BLaER1 (cell line): ENCODE data around the gene NPHP3.

ENCODE experiments used
- H3K27ac ChIP-seq: shearing (Covaris generic); formaldehyde crosslinking; 2 replicates; pipeline ENCODE4 v1.8.1; 2022
- H3K27me3 ChIP-seq: shearing (Covaris generic); formaldehyde crosslinking; 2 replicates; pipeline ENCODE4 v1.8.1; 2022
- H3K36me3 ChIP-seq: shearing (Covaris generic); formaldehyde crosslinking; 2 replicates; pipeline ENCODE4 v1.8.1; 2022
- H3K4me1 ChIP-seq: shearing (Covaris generic); formaldehyde crosslinking; 2 replicates; pipeline ENCODE4 v1.8.1; 2022
- H3K4me2 ChIP-seq: shearing (Covaris generic); formaldehyde crosslinking; 2 replicates; pipeline ENCODE4 v1.8.1; 2022
- H3K4me3 ChIP-seq: shearing (Covaris generic); formaldehyde crosslinking; 2 replicates; pipeline ENCODE4 v1.8.1; 2022
- H3K9ac ChIP-seq: shearing (Covaris generic); formaldehyde crosslinking; 2 replicates; pipeline ENCODE4 v1.8.1; 2022
- H3K9me3 ChIP-seq: shearing (Covaris generic); formaldehyde crosslinking; 2 replicates; pipeline ENCODE4 v1.8.1; 2022
- H4K20me1 ChIP-seq: shearing (Covaris generic); formaldehyde crosslinking; 2 replicates; pipeline ENCODE4 v1.8.1; 2022
- Cebpa-rat ChIP-seq: shearing (Covaris generic); IDR thresholded peaks from 2 replicates; pipeline ENCODE4 v1.8.1; 2022

NPHP3 gene

DNA sequence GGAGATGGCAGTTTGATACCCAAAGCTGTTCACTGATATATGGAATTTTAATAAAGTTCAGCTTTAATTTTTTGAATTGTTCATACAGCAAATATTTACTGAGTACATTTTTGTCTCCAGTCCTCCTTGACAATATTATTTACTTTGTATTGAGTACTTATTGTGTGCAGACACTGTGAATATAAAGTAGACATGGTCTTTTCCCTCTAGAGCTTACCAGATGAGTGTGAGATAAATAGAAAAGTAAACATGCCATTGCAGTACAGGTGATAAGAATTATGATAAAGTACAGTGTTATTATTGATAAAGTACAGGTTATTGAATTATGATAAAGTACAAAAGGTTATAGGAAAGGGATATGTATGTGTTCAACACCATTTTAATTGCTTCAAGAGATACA lies 60.0 kb downstream of the NPHP3 start:
- no peak overlapping the region for H3K27ac ChIP-seq
- H4K20me1 ChIP-seq = peaks cover 34% of the 10 kb centered on the region; the same call in 1 of the 2 replicates
- no peak overlapping the region for H3K9ac ChIP-seq
- TF ChIP-seq Cebpa-rat = no peak
- no peaks in the 10 kb centered on the region for H3K9me3 ChIP-seq
- H3K27me3 ChIP-seq = no peaks in the 10 kb centered on the region
- H3K4me3 ChIP-seq = no peak overlapping the region
- H3K4me1 ChIP-seq = peaks cover 41% of the 10 kb centered on the region
- H3K36me3 ChIP-seq = peaks cover 12% of the 10 kb centered on the region
- H3K4me2 ChIP-seq = peak overlapping the region; percentile 86

DNA sequence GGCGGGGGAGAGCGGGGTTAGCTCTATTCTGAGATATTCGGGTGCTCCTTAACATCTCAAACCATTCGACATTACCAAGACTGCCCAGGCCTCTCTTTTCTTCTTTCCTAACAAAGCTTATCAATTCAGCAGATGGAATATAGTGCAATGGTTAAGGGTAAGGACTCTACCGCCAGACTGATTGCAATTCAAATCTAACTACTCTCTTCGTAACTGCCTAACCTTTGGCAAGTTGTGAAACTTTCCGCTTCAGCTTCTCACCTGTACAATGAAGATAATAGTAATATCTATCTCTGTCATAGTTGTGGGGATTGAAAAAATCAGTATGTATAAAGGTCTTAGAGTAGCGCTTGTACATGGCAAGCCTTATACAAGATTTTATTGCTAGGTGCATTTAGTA lies 61.1 kb downstream of the NPHP3 start:
- H4K20me1 ChIP-seq = peaks cover 34% of the 10 kb centered on the region; the same call in 1 of the 2 replicates
- peak overlapping the region; percentile 89 for H3K9ac ChIP-seq
- no peaks in the 10 kb centered on the region for H3K27me3 ChIP-seq
- peak overlapping the region; percentile 90 for H3K27ac ChIP-seq
- peak overlapping the region; percentile 86 for H3K4me2 ChIP-seq
- no peak for TF ChIP-seq Cebpa-rat
- H3K9me3 ChIP-seq = no peaks in the 10 kb centered on the region
- H3K4me1 ChIP-seq = peaks cover 41% of the 10 kb centered on the region
- H3K4me3 ChIP-seq = peak overlapping the region; percentile 93
- H3K36me3 ChIP-seq = peaks cover 6% of the 10 kb centered on the region; the same call in 1 of the 2 replicates

- peak overlapping the region; percentile 90 for H3K27ac ChIP-seq
Observed at GRCh38 chr3:132660811-132661070, 61.5 kb downstream of the NPHP3 start.

DNA sequence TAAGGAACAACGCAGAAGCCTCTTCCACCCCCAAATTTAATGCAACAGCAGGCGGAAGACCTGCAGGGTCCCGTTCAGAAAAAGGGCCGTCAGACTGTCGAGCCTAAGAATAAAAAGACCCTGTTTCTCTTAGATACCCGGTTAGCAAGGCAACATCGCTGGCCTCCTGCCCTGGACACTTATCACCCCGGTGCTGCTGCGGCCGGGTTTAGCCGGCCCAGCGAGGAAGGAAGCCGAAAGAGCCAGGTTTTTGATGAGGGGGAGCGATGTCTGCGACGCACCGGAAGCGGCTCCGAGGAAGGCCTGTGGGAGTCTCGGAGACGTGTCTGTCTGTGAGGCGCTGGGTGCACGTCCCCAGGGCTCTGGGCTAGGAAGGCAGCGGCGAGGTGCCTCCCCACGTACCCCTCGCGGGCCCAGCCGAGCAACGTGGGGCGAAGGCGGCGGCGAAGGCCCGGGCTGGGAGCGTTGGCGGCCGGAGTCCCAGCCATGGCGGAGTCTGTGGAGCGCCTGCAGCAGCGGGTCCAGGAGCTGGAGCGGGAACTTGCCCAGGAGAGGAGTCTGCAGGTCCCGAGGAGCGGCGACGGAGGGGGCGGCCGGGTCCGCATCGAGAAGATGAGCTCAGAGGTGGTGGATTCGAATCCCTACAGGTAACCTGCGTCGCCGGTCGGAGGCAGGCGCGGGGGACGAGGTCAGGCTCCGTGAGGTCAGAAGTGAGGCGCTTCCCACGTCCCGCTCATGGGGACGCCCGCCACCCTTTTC lies 62.0 kb downstream of the NPHP3 start, which contains the start of gene UBA5:
UBA5 (plus strand) TSS at position 278 of the 759 bp plus-strand sequence; CDS start at position 487, 209 bp downstream.
- H3K4me1 ChIP-seq = peaks cover 41% of the 10 kb centered on the region
- H4K20me1 ChIP-seq = peaks cover 26% of the 10 kb centered on the region; the same call in 1 of the 2 replicates
- TF ChIP-seq Cebpa-rat = no peak
- H3K36me3 ChIP-seq = peaks cover 6% of the 10 kb centered on the region; the same call in 1 of the 2 replicates
- no peaks in the 10 kb centered on the region for H3K27me3 ChIP-seq
- peak within 1 kb of the TSS; percentile 86 for H3K4me2 ChIP-seq
- peak within 1 kb of the TSS; percentile 90 for H3K27ac ChIP-seq
- H3K9ac ChIP-seq = peak within 1 kb of the TSS; percentile 89
- no peaks in the 10 kb centered on the region for H3K9me3 ChIP-seq
- H3K4me3 ChIP-seq = peak within 1 kb of the TSS; percentile 93

More at GRCh38 chr3:132660811-132661070, 61.5 kb downstream of the NPHP3 start:
- Histone ChIP-seq H3K4me2 (peak overlapping the region; percentile 86), H3K36me3 (peaks cover 6% of the 10 kb centered on the region; the same call in 1 of the 2 replicates), H3K4me3 (peak overlapping the region; percentile 93), H3K9ac (peak overlapping the region; percentile 89), H3K4me1 (peaks cover 41% of the 10 kb centered on the region), H3K9me3 (no peaks in the 10 kb centered on the region), H3K27me3 (no peaks in the 10 kb centered on the region), H4K20me1 (peaks cover 31% of the 10 kb centered on the region; the same call in 1 of the 2 replicates)
- no peak for TF ChIP-seq Cebpa-rat

DNA sequence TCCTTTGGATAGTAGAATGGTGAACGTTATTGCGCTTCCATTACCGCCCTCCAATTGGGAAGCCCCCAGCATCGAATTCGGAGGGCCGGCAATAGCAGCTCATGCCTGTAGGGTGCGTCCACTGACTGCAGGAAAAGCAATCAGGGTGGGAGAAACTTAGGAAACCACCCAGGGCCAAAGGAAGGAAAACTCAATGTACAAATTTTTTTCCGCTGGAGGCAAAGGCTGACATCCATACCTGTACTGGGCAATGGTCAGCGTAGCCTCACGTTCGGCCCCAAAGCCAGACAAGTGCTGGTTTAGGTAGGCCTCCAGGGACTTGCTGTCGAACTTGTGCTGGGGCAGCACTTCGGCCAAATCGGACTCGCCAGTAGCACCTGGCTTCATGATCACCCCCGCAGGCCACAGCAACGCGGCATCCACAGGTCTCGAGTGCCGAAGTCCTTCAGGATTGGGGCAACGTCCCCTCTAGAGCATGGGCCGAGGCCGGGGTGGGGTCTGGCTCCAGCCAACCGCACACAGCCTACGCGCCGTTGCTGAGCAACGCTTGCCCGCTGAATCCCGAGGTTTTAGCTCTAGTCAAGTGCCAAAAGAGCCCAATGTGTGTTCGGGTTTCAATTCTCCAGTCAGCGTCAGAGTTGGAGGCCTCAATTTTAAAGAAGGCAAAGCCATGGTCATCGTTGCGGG lies 62.7 kb downstream of the NPHP3 start, which contains the start of gene ACAD11:
ACAD11 (minus strand) TSS at position 445 of the 687 bp plus-strand sequence; CDS start at position 387, 58 bp downstream.
- TF ChIP-seq Cebpa-rat = no peak
- Histone ChIP-seq H4K20me1 (peaks cover 19% of the 10 kb centered on the region; the same call in 1 of the 2 replicates), H3K27ac (peak within 1 kb of the TSS; percentile 90), H3K9ac (peak within 1 kb of the TSS; percentile 89), H3K4me1 (peaks cover 41% of the 10 kb centered on the region), H3K4me2 (peak within 1 kb of the TSS; percentile 86), H3K9me3 (no peaks in the 10 kb centered on the region), H3K4me3 (peak within 1 kb of the TSS; percentile 93), H3K36me3 (peaks cover 6% of the 10 kb centered on the region; the same call in 1 of the 2 replicates), H3K27me3 (no peaks in the 10 kb centered on the region)

DNA sequence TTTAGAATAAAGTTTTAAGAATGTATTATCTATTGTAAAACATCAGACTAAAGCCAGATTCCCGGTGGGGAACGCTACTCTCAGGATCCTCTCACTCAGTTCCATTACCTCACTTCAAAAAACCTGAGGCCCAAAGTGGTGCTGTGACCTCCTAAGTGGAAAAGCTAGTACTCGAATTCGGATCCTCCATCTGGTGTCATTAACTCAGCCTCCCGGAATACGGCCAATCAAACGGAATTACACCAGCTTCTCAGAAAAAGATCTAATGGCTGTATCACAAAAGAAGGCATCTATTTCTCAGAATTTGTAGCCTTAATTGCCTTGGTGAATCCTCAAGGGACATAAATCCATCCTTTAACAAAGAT lies 63.2 kb downstream of the NPHP3 start:
- TF ChIP-seq Cebpa-rat = no peak
- Histone ChIP-seq H3K4me2 (peak overlapping the region; percentile 86), H3K9ac (peak overlapping the region; percentile 89), H3K9me3 (no peaks in the 10 kb centered on the region), H3K27me3 (no peaks in the 10 kb centered on the region), H4K20me1 (peaks cover 17% of the 10 kb centered on the region; the same call in 1 of the 2 replicates), H3K36me3 (peaks cover 6% of the 10 kb centered on the region; the same call in 1 of the 2 replicates), H3K4me3 (peak overlapping the region; percentile 93), H3K4me1 (peaks cover 41% of the 10 kb centered on the region), H3K27ac (no peak overlapping the region)

- H3K27ac ChIP-seq = no peak overlapping the region
- TF ChIP-seq Cebpa-rat = no peak
- H3K36me3 ChIP-seq = peaks cover 4% of the 10 kb centered on the region; the same call in 1 of the 2 replicates
- peak overlapping the region; percentile 86 for H3K4me2 ChIP-seq
- H3K4me3 ChIP-seq = no peak overlapping the region; the same call in 1 of the 2 replicates
- H3K27me3 ChIP-seq = no peaks in the 10 kb centered on the region
- peaks cover 11% of the 10 kb centered on the region; the same call in 1 of the 2 replicates for H4K20me1 ChIP-seq
- H3K4me1 ChIP-seq = peaks cover 38% of the 10 kb centered on the region
- no peaks in the 10 kb centered on the region for H3K9me3 ChIP-seq
- no peak overlapping the region for H3K9ac ChIP-seq
Observed at GRCh38 chr3:132657869-132658747, 64.1 kb downstream of the NPHP3 start.

DNA sequence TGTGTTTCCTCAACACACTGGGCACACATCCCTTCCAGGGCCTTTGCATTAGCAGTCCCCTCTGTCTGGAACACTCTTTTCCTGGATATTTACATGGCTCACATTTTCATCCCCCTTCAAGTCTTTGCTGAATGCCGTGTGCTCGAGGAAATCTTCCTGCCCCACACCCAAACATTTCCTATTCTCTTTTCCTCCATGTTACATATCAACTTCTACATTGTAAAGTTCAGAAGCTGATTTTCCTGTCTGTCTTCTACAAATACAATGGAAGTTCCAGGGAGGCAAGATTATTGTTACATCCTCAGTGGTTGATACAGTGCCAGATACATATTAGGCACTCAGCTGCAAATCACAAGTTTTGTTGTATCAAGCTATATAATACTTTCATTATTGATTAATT lies 66.7 kb downstream of the NPHP3 start:
- TF ChIP-seq Cebpa-rat = no peak
- no peak overlapping the region for H3K4me2 ChIP-seq
- H3K36me3 ChIP-seq = no peaks in the 10 kb centered on the region
- H4K20me1 ChIP-seq = no peaks in the 10 kb centered on the region
- H3K9ac ChIP-seq = no peak overlapping the region
- H3K27ac ChIP-seq = no peak overlapping the region
- H3K9me3 ChIP-seq = no peaks in the 10 kb centered on the region
- H3K4me1 ChIP-seq = peaks cover 16% of the 10 kb centered on the region
- no peak overlapping the region for H3K4me3 ChIP-seq
- H3K27me3 ChIP-seq = no peaks in the 10 kb centered on the region

GRCh38 chr3:132654721-132655120 lies 67.5 kb downstream of the NPHP3 start:
- H3K4me1 ChIP-seq = peaks cover 16% of the 10 kb centered on the region

More at GRCh38 chr3:132654721-132655120, 67.5 kb downstream of the NPHP3 start:
- Histone ChIP-seq H3K9me3 (no peaks in the 10 kb centered on the region), H3K27ac (no peak overlapping the region), H3K4me3 (no peak overlapping the region), H3K4me2 (no peak overlapping the region), H3K27me3 (no peaks in the 10 kb centered on the region), H3K36me3 (no peaks in the 10 kb centered on the region), H3K9ac (no peak overlapping the region), H4K20me1 (no peaks in the 10 kb centered on the region)
- TF ChIP-seq Cebpa-rat = no peak
